Activated CD8-positive, alpha-beta T cell treated with anti-CD3 and anti-CD28 coated beads for 36 hours (primary cell): ENCODE data around the gene NRXN3. TPM values are rescaled to one million over a fixed set of nuclear protein-coding genes. Genes with fewer than 3 reads are reported as not detected.

Source experiments
- ATAC-seq: fragments of 200-7000 bp; cut with Tn5 transposase; one replicate; pipeline ENCODE4 v1.10.0; 2021; ENCODE audit warnings: mild to moderate bottlenecking, moderate library complexity
- CTCF ChIA-PET: fragments of 350-600 bp; sonication (Branson Sonifier 250); formaldehyde crosslinking; loops from one replicate; lab custom pipeline; 2021; ENCODE audit warnings: antibody characterized with exemption; lab: Charles Lee
- POLR2A ChIA-PET: fragments of 350-600 bp; sonication (Branson Sonifier 250); formaldehyde crosslinking; loops from one replicate; lab custom pipeline; 2021; ENCODE audit warnings: antibody characterized with exemption; lab: Charles Lee
- DNase-seq: peaks from one replicate; pipeline ENCODE4 v3.0.0-alpha.2; 2020
- H3K27ac Mint-ChIP-seq: one replicate; pipeline ENCODE4 v1.8.0; 2021; ENCODE audit warnings: mild to moderate bottlenecking, mixed read lengths
- H3K27me3 Mint-ChIP-seq: one replicate; pipeline ENCODE4 v1.8.0; 2021; ENCODE audit warnings: mixed read lengths
- H3K36me3 Mint-ChIP-seq: one replicate; pipeline ENCODE4 v1.8.0; 2021; ENCODE audit warnings: low read depth, mixed read lengths
- H3K4me1 Mint-ChIP-seq: one replicate; pipeline ENCODE4 v1.8.0; 2021; ENCODE audit warnings: low read depth, mixed read lengths
- H3K4me3 Mint-ChIP-seq: one replicate; pipeline ENCODE4 v1.8.0; 2021; ENCODE audit warnings: mild to moderate bottlenecking, moderate library complexity, mixed read lengths
- H3K9me3 Mint-ChIP-seq: one replicate; pipeline ENCODE4 v1.8.0; 2021; ENCODE audit warnings: mixed read lengths
- intact Hi-C: fragments of 100-400 bp; cut with micrococcal nuclease; formaldehyde crosslinking; loops from one replicate; pipeline ENCODE4 v1.10.0; 2022
- total RNA-seq, 2 experiments: library from RNA; stranded (reverse); gene quantifications; one replicate each; pipeline ENCODE4 v1.2.3, GENCODE V29; 2021
- TF ChIP-seq, protein P1 (sequence below): fragments of 200-600 bp; IDR thresholded peaks from one replicate; pipeline ENCODE4 v1.8.0; 2022; ENCODE audit warnings: antibody characterized with exemption, mild to moderate bottlenecking

Gene NRXN3
- total RNA-seq, 2 experiments from 2014 or later = not detected

DNA sequence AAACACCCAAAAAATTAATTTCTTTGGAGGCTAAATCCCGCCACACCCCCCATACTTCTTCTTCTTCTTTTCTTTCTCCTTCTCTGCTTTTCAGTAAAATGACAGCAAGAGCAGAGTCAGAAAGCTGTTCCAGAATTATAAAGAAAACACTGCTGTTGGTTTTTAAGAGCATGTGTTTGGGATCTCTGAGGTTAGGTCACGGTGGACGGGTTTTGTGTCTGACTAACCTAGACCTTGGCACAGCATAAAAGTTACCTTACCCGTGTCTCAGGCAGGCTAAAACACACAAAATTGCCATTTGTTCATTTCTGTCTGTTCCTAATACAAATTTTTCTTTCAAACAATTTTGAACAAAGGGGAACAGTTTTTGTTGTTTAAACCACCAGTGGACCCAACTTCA is 540.8 kb downstream of the NRXN3 start:
- H3K36me3 Mint-ChIP-seq = no peaks in the 10 kb centered on the region
- peaks cover 2% of the 10 kb centered on the region for H3K9me3 Mint-ChIP-seq
- intact Hi-C loops = no loop called here
- H3K4me1 Mint-ChIP-seq = no peaks in the 10 kb centered on the region
- ATAC-seq (no peak), DNase-seq (no peak)
- H3K4me3 Mint-ChIP-seq = no peak overlapping the region
- TF ChIP-seq, protein P1, sequence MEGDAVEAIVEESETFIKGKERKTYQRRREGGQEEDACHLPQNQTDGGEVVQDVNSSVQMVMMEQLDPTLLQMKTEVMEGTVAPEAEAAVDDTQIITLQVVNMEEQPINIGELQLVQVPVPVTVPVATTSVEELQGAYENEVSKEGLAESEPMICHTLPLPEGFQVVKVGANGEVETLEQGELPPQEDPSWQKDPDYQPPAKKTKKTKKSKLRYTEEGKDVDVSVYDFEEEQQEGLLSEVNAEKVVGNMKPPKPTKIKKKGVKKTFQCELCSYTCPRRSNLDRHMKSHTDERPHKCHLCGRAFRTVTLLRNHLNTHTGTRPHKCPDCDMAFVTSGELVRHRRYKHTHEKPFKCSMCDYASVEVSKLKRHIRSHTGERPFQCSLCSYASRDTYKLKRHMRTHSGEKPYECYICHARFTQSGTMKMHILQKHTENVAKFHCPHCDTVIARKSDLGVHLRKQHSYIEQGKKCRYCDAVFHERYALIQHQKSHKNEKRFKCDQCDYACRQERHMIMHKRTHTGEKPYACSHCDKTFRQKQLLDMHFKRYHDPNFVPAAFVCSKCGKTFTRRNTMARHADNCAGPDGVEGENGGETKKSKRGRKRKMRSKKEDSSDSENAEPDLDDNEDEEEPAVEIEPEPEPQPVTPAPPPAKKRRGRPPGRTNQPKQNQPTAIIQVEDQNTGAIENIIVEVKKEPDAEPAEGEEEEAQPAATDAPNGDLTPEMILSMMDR = no peak
- CTCF ChIA-PET = no interaction called here
- no peaks in the 10 kb centered on the region for H3K27me3 Mint-ChIP-seq
- POLR2A ChIA-PET = no interaction called here
- H3K27ac Mint-ChIP-seq = no peak overlapping the region

DNA sequence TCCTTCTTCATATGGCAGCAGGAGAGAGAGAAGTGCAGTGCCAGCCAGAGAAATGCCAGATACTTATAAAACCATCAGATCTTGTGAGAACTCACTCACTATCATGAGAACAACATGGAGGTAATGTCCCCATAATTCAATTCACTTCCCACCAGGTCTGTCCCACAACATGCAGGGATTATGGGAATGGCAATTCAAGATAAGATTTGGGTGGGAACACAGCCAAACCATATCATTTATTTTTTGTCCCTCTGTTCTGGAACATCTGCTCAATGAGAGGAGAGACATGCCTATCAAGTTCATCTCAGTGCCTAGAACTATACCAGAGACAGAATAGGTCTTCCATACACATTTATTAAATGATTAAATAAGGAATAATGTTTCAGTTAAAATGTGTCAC is 543.5 kb downstream of the NRXN3 start:
- H3K27me3 Mint-ChIP-seq = no peaks in the 10 kb centered on the region
- ATAC-seq = no peak
- ChIA-PET POLR2A (no interaction called here), CTCF (no interaction called here)
- DNase-seq = no peak
- no peak overlapping the region for H3K4me3 Mint-ChIP-seq
- intact Hi-C loops = no loop called here
- TF ChIP-seq, protein P1 = no peak
- no peaks in the 10 kb centered on the region for H3K4me1 Mint-ChIP-seq
- H3K36me3 Mint-ChIP-seq = no peaks in the 10 kb centered on the region
- peaks cover 2% of the 10 kb centered on the region for H3K9me3 Mint-ChIP-seq
- no peak overlapping the region for H3K27ac Mint-ChIP-seq

DNA sequence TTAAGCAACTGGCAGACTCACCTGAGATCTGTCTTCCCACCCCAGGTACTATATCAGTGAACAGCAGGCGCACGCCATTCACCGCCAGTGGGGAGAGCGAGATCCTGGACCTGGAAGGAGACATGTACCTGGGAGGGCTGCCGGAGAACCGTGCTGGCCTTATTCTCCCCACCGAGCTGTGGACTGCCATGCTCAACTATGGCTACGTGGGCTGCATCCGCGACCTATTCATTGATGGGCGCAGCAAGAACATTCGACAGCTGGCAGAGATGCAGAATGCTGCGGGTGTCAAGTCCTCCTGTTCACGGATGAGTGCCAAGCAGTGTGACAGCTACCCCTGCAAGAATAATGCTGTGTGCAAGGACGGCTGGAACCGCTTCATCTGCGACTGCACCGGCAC is 544.5 kb downstream of the NRXN3 start:
- Mint-ChIP-seq H3K36me3 (no peaks in the 10 kb centered on the region), H3K4me1 (no peaks in the 10 kb centered on the region), H3K9me3 (peaks cover 2% of the 10 kb centered on the region), H3K4me3 (no peak overlapping the region), H3K27ac (no peak overlapping the region), H3K27me3 (no peaks in the 10 kb centered on the region)
- POLR2A ChIA-PET = no interaction called here
- TF ChIP-seq, protein P1 = no peak
- no peak for DNase-seq
- CTCF ChIA-PET = no interaction called here
- intact Hi-C loops = no loop called here
- ATAC-seq = no peak

DNA sequence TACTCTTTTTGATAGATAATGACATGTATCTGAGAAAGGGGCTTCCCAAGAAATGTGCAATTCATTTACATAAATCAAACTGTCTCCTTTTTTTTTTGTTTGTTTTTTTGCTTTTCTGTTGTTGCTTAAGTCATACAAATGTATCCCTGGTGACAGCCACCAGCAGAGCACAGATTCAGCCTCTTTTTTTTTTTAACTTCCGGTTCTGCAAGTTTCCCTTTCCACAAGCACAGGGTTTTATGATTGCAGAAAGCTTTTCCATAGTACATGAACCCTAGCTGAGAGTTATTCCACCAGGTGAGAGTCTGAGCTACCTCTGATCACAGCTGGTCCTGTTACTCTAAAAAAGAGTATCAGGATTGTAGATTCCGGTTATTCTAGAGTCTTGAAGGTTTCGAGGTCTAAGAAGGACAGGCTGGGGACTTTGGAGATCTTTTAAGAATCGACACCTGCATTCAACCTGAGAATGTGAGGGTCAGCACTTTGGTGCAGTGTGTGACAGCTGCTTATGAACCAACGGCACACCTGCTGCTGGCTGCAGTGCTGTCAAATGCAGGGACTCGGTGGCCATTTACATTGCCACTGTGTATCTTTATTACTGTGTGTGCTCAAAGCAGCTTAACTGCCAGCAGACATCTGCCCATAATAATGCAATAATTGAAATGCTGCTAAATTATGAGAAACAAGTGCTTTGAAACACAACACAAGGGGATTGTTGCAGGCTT is 551.7 kb downstream of the NRXN3 start:
- Mint-ChIP-seq H3K9me3 (no peaks in the 10 kb centered on the region), H3K4me3 (no peak overlapping the region), H3K27me3 (peaks cover under 1% of the 10 kb centered on the region), H3K36me3 (no peaks in the 10 kb centered on the region), H3K27ac (no peak overlapping the region), H3K4me1 (no peaks in the 10 kb centered on the region)
- DNase-seq (no peak), ATAC-seq (no peak)
- ChIA-PET POLR2A (no interaction called here), CTCF (no interaction called here)
- intact Hi-C loops = no loop called here
- TF ChIP-seq, protein P1 = no peak

DNA sequence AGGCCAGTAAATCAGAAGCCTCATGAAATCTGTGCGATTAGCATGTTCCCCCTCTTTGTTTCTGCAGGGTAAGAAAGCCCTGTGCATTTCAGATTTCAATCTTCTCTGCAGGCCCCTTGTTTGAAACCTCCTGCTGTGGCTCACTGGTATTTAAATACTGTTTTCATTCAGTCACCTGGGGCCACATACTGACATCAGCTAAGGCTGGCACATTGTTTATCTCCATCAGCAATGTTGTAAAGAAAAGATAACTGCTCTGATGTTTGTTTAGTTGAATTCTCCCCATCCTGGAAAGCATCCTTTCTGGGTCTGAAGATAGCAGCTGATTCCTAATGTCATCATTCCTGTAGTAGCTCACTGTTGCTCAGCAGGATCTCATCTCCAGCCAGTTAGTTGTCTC is 554.9 kb downstream of the NRXN3 start:
- POLR2A ChIA-PET = no interaction called here
- no peak for ATAC-seq

More for the DNA sequence above, 554.9 kb downstream of the NRXN3 start:
- intact Hi-C loops = no loop called here
- CTCF ChIA-PET = no interaction called here
- no peak for DNase-seq
- Mint-ChIP-seq H3K4me1 (no peaks in the 10 kb centered on the region), H3K27me3 (peaks cover 4% of the 10 kb centered on the region), H3K4me3 (no peak overlapping the region), H3K36me3 (no peaks in the 10 kb centered on the region), H3K27ac (no peak overlapping the region), H3K9me3 (no peaks in the 10 kb centered on the region)
- TF ChIP-seq, protein P1 = no peak
